Hematopoietic multipotent progenitor cell treated with erythropoietin and hydrocortisone succinate and interleukin-3 and kit ligand, for 15 days (in vitro differentiated cells): ENCODE results near the gene INSM2.

Experiments
- DNase-seq: peaks from one replicate; pipeline ENCODE4 v3.0.0-alpha.2; 2015; ENCODE audit warnings: low spot score

INSM2 gene, protein sequence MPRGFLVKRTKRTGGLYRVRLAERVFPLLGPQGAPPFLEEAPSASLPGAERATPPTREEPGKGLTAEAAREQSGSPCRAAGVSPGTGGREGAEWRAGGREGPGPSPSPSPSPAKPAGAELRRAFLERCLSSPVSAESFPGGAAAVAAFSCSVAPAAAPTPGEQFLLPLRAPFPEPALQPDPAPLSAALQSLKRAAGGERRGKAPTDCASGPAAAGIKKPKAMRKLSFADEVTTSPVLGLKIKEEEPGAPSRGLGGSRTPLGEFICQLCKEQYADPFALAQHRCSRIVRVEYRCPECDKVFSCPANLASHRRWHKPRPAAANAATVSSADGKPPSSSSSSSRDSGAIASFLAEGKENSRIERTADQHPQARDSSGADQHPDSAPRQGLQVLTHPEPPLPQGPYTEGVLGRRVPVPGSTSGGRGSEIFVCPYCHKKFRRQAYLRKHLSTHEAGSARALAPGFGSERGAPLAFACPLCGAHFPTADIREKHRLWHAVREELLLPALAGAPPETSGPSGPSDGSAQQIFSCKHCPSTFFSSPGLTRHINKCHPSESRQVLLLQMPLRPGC

DNA sequence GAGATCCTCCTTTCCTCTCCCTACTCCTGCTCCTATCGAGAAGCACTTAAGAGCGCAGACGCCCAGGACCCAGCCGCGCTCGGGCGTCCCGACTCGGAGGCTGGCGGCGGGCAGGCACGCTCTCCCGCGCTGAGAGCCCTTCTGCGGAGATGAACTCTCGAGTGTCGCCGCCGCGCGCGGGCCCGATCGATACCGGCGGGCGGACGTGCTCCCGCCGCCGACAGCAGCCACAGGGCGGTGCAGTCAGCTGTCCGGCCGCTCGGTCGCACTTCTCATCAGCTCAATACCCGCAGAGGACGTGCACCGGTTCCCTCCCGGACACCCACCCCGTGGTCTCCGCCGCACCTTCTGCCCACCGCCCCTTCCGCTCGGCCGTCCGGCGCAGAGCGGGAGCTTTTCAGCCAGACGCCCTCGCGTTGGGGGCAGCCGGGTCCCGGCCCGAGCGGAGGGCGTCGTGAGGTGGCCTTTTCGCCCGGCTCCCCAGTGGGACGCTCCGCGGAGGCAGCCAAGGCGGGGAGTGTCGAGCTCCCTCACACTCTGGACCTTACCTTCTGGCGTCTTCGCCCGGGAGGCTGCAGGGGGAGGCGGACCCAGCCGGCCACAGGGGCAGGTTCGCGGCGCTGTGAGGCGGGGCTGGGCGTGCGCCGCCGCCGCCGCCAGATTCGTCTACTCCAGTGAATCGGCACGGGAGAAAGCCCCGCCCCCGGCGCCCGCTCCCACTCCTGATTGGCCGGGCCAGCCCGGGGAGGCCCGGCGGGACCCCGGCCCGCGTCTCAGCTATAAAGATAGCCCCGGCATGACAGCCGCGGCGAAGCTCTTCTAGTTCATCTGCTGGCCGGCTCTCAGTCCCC lies at the start of gene INSM2:
Gene INSM2 (plus strand): TSS at position 808 of the 851 bp plus-strand sequence. CDS start 89 bp downstream, outside the sequence.
- no peak for DNase-seq

- DNase-seq, result no peak
These were observed 41.4 kb upstream of the INSM2 start for GRCh38 chr14:35492569-35493014.

DNA sequence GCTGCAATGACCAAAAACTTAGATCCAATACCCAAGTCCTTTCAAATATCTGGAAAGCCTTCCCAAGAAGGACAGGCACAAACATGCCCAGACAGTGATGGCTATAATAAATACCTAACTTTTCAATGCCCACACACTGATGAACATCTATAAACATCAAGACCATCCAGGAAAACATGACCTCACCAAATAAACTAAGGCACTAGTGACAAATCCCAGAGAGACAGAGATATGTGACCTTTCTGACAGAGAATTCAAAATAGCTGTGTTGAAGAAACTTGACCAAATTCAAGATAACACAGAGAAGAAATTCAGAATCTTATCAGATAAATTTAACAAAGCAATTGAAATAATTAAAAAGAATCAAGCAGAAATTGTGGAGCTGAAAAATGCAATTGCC lies 38.7 kb upstream of the INSM2 start:
- no peak for DNase-seq

DNA sequence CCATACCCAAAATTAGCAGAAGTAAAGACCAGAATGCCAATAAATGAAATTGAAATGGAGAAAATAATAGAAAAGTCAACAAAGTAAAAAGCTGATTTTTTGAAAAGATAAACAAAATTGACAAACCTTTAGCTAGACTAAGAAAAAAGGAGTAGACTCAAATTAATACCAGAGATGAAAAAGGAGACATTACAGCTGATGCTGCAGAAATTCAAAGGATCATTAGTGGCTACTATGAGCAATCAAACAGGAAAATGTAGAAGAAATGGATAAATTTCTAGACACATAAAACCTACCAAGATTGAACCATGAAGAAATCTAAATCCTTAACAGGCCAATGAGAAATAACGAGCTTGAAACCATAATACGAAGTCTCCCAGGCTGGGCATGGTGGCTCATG lies 34.8 kb upstream of the INSM2 start:
- DNase-seq, result no peak

DNA sequence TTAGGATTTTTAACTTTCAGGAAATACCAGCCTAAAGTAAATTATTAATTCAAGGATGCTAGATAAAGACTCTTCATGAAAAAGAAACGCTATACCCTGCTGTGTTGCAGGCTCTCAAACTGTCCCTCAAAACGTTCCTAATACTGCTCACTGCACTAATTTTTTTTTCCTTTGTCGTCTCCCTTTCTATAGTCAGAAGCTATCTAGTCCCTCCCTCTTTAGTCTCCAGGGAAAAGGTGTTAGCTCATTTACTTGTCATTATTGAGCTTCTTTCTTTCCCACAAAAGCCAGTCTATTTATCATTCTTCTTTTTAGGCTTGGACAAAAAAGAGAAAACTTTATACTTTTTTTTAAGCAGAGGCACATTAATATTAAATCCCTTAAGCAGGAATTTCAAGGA lies 30.3 kb upstream of the INSM2 start:
- DNase-seq, result no peak

DNA sequence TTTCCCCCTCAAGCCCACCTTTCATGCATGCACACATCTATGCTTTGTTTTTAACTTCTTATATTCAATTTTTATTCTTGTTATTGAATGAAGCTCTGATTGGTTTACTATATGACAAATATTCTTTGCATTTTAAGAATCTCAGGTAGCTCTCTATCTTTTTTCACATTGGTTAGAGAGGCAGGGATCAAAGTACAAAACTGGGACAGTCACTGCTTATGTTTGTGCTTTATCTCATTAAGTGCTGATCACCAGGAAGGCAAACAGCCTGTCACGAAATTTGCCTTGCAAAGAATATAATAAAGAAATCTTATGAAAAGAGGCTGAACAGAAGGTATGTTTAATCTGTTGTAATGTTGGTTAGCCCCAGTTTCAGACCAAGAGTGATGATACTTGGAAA lies 29.7 kb upstream of the INSM2 start:
- no peak for DNase-seq

DNA sequence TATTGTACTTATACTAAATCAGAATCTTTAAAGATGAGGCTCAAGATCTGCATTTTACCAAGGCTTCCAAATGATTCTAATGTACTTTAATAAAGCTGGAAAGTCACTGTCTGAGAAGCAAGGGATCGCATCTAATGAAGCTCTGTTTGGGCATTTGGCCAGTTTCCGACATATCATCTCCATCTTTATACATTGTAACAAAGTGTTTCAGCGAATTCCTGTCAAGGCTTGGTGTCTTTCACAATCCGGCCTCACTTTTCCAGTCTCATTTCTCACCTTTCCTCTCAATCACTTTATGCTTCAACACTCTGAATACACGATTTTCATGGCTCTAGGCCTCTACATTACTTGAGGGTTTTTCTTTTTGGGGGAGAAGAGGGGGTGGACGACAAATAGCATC lies 27.5 kb upstream of the INSM2 start:
- no peak for DNase-seq

GRCh38 chr14:35506927-35507326 lies 27.0 kb upstream of the INSM2 start:
- no peak for DNase-seq

- no peak for DNase-seq
These were observed 24.1 kb upstream of the INSM2 start for GRCh38 chr14:35509846-35510245.

DNA sequence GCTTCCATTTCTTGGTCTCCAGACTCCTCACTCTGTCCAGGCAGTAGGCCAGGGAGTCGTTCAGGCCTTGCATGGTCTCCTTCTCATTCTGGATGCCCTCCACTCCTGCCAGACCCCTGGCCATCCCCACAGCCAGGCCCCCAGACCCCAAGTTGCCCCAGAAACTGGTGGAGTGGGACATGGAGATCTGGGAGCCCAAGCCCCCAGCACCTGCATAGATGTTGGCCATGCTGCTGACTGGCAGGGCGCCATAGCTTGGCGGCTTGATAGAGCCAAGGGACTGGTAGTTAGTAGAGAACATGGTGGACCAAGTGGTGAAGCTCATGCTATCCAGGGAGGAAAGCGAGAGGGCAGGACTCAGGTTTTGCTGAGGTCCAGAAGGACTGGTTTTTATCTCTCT lies 21.2 kb upstream of the INSM2 start:
- DNase-seq, result no peak

- no peak for DNase-seq
These were observed 18.0 kb upstream of the INSM2 start for GRCh38 chr14:35515916-35516315.

GRCh38 chr14:35519986-35520385 lies 14.0 kb upstream of the INSM2 start:
- DNase-seq, result no peak

DNA sequence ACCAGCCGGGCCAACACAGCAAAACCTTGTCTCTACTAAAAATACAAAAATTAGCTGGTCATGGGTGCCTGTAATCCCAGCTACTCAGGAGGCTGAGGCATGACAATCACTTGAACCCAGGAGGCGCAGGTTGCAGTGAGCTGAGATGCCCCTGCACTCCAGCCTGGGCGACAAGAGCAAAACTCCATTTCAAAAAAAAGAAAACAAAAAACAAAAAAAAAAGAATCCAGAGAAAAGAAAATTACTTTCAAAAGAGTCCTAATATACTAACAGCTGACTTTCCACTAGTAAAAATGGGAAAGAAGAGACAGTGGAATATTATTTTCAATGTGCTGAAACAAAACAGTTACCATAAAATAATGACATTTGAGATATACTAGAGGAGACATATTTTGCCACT lies 8.3 kb upstream of the INSM2 start:
- DNase-seq, result no peak

DNA sequence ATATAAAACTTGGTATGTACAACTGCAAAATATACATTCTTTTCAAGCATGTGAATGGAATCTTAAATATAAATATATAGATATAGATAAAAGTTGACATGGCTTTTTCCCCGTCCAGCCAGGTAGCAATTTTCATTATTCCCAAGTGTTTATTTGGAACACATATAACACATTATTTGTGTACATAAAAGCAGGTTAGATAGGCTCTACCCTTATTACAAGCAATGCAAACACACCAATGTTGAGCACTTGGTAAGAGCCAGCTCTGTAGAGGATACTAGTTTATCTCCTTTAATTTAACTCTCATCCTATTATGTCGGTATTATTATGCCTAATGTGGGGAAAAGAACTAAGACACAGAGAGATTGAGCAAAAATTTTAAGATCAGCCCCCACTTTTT lies 7.0 kb upstream of the INSM2 start:
- DNase-seq, result no peak

DNA sequence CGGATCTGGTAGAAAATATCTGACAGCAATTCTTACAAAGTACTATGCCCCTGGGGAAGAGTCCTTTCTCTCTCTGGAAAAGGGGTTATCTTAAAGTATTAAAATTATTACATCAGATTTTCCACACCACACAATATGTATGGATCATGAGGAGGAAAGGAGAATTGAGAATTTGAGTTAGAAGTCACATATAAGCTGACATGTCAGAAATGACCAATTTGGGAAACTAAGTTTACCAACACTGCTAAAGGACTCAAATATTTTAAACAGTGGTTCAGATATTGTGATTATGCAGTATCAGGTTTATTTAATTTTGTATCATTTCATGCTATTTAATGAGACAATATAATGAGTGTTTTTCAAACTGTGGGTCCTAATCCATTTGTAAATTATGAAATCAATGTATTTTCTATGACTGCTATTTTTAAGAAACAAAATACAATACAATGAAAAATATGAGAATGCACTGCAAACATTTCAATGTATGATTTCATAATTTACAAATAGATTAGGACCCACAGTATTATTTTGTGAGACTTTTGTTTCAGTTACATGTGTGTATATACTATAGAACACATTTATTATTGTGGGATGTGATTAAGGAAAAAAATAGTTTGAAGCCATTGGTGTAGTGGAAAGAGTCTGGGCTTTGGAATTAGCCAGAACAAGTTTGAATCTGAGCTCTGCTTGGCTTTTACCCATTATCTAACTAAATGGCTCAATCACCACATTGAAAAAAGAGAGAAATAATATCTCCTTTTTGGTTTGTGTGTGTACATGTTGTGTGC lies 1.8 kb upstream of the INSM2 start:
- DNase-seq, result no peak

- no peak for DNase-seq
These were observed 1.1 kb upstream of the INSM2 start for GRCh38 chr14:35532783-35533356.

GRCh38 chr14:35534208-35534872 lies 376 bp downstream of the INSM2 start:
- DNase-seq, result no peak

DNA sequence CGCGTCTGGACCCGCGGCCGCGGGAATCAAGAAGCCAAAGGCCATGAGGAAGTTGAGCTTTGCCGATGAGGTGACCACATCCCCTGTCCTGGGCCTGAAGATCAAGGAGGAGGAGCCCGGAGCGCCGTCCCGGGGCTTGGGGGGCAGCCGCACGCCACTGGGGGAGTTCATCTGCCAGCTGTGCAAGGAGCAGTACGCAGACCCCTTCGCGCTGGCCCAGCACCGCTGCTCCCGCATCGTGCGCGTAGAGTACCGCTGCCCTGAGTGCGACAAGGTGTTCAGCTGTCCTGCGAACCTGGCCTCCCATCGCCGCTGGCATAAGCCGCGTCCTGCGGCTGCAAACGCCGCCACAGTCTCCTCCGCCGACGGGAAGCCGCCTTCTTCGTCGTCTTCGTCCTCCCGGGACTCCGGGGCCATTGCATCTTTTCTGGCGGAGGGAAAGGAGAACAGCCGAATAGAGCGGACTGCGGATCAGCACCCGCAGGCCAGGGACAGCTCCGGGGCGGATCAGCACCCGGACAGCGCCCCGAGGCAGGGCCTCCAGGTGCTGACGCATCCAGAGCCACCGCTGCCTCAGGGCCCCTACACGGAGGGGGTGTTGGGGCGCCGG lies 1.0 kb downstream of the INSM2 start:
- DNase-seq, result no peak

DNA sequence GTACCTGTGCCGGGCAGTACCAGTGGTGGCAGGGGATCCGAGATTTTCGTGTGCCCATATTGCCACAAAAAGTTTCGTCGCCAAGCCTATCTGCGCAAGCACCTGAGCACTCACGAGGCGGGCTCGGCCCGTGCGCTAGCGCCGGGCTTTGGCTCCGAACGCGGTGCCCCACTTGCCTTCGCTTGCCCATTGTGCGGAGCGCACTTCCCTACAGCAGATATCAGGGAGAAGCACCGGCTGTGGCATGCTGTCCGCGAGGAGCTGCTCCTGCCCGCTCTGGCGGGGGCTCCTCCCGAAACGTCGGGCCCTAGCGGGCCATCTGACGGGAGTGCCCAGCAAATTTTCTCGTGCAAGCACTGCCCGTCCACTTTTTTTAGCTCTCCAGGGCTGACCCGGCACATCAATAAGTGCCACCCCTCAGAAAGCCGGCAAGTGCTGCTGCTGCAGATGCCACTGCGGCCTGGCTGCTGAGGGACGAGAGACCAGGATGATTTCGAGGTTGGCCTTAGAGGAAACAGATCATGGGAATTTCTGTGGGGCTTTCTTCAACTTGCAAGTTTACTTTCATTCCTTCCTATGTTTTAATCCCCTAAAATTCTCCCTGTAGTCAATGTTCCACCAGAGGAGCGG lies 1.6 kb downstream of the INSM2 start:
- no peak for DNase-seq

- DNase-seq, result no peak
These were observed 6.0 kb downstream of the INSM2 start for GRCh38 chr14:35539969-35540368.
